Adrenal gland (tissue), 12 donors: ENCODE results near the gene TM7SF3. TPM values are rescaled to one million over a fixed set of nuclear protein-coding genes. Genes with fewer than 3 reads are reported as not detected.
A peak's percentile ranks its signal among the peaks of the same experiment; 100 is the strongest.

Experiments
- DNase-seq, 7 donors: peaks; one replicate each; pipeline ENCODE4 v3.0.0-alpha.2; 2019 to 2020
- H3K27ac ChIP-seq, 5 donors: fragments of 200-600 bp; sonication (generic) in 4 of 5; 1 replicate in 3 of 5; 2 replicates in 2 of 5; pipeline versions ENCODE4 v1.5.1 to v1.8.0; 2016 to 2020; ENCODE audit warnings: mild to moderate bottlenecking in 1 of 5
- H3K27me3 ChIP-seq: fragments of 200-600 bp; 2 replicates; pipeline ENCODE4 v1.8.0; 2021
- H3K36me3 ChIP-seq, 2 donors: fragments of 200-600 bp; replicated peaks in 1 of 2; 1 replicate in 1 of 2; 2 replicates in 1 of 2; pipeline versions ENCODE4 v1.5.1 to v1.8.0; 2018 to 2022
- H3K4me1 ChIP-seq, 2 donors: fragments of 200-600 bp; replicated peaks in 1 of 2; 1 replicate in 1 of 2; 2 replicates in 1 of 2; pipeline versions ENCODE4 v1.5.1 to v1.8.0; 2018 to 2021
- H3K4me3 ChIP-seq, 4 donors: fragments of 200-600 bp; sonication (generic) in 3 of 4; one replicate each; pipeline ENCODE4 v1.5.1; 2016 to 2018
- H3K9me3 ChIP-seq, 3 donors: fragments of 200-600 bp; sonication (generic) in 1 of 3; replicated peaks in 1 of 3; 1 replicate in 2 of 3; 2 replicates in 1 of 3; pipeline versions ENCODE4 v1.5.1 to v1.8.0; 2016 to 2021
- POLR2A ChIP-seq, 2 donors: fragments of 450-650 bp; IDR thresholded peaks; one replicate each; pipeline ENCODE4 v1.6.1; 2017; ENCODE audit warnings: antibody characterized with exemption in 2 of 2, mild to moderate bottlenecking in 2 of 2, moderate library complexity in 1 of 2
- WGBS, 4 donors: extraction: QIAGEN DNeasy Blood & Tissue Kit in 2 of 4; methylation state at CpG; one replicate each; pipeline versions ENCODE4 v1.1.5 to v1.1.7; 2013 to 2017; 5-methylcytosine and 5-hydroxymethylcytosine counted together
- intact Hi-C, 2 donors: fragments of 100-400 bp; cut with DNase I; formaldehyde crosslinking; loops; one replicate each; pipeline versions ENCODE4 v1.14.1 to v1.15.0; 2022 to 2023
- polyA plus RNA-seq, 3 donors: library from polyadenylated mRNA; stranded (reverse); fragments of 200-250 nt in 2 of 3; fragments of 350-450 nt in 1 of 3; fragmentation: Illumina TruSeq in 1 of 3; extraction: RNeasy Lipid Tissue Mini Kit (QIAGEN cat#74804) in 1 of 3; gene quantifications; one replicate each; pipeline ENCODE4 v1.2.3, GENCODE V29; 2013 to 2014
- total RNA-seq, 9 donors: library from RNA; depleted of rRNA in 4 of 9; stranded (reverse); fragments of >200 nt in 4 of 9; fragments of 120-200 nt in 1 of 9; fragmentation: NEBNext Ultra II Directional in 1 of 9; extraction: Animal tissue kit (Norgen Biotek cat#: 25700) in 1 of 9; gene quantifications; one replicate each; pipeline versions ENCODE4 v1.1.0 to v1.2.4, GENCODE V29; 2013 to 2023
- TF ChIP-seq, protein P1 (sequence below), 6 experiments: fragments of 450-650 bp in 4 of 6; fragments of 200-600 bp in 2 of 6; sonication (generic) in 1 of 6; IDR thresholded peaks; 1 replicate in 5 of 6; 2 replicates in 1 of 6; pipeline versions ENCODE4 v1.5.1 to v1.8.0; 2016 to 2021; ENCODE audit warnings: antibody characterized with exemption in 6 of 6, mild to moderate bottlenecking in 2 of 6, moderate library complexity in 1 of 6
- donor health status: healthy with polysubstance abuse.
- donor health status: Bipolar disorder and iron deficiency.
- donor health status: DM: yes; HTN: yes; CAD: no.
- donor health status: DM: no; HTN: no; CAD: no.
- donor health status: DM: no; HTN: no; CAD: no.
- donor health status: DM: yes; HTN: yes; CAD: no.

The TM7SF3 gene
- total and polyA plus RNA-seq, 12 donors = 12.3 to 197 (median 68.1) TPM

DNA sequence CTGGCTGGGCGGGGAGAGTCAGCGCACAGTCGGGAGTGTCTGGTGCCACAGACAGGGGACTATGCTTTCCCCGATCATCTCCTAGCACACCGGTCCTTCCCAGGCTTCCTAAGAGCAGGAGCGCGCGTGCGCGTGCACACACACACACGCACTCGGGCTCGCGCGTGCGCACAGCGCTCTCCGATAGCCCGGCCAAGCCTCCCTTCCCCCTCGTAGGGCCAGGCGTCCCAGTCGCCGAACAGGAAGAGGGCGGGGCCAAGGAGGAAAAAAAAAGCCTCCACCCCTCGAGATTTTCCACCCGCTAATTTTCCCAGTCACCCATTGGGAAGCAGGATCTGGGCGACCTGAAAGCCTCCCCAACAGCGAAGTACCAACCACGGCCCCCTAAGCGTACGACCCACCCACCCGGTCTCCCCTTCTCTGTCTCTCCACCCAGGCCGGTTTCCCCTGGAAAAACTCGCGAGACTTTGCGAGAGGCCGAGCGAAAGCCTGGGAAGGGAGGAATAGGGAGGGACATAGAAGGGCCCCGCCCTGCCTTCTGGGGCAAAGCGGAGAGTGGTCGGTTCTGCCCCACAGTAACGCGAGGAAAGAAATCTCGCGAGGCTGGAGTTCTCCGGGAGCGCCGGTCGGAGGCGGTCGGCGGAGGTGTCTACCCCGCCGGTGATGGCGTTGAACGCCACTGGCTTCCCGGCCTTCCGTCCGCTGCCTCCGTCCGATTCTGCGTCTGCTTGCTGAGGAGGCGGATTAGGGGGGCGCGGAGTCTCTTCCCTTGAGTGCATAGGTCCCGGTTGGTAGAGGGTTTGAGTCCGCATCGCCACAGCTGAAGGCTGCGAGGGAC lies 76.1 kb downstream of the TM7SF3 start, which contains the start of the genes FGFR1OP2 and INTS13:
FGFR1OP2 (plus strand) TSS at position 608 of the 838 bp plus-strand sequence. CDS start 15,689 bp downstream, outside the sequence.
INTS13 (minus strand) TSS at position 119 of the 838 bp plus-strand sequence. CDS start 1,178 bp downstream, outside the sequence.
- 0 to 2% (median 1%) methylated on average over 9 to 69 of the region's 69 CpGs for WGBS, 4 donors
- H3K27me3 ChIP-seq = no peaks in the 10 kb centered on the region
- peaks cover 15 to 60% of the 10 kb centered on the region in 2 donors for H3K4me1 ChIP-seq
- peak; percentile 97 to 98 for TF ChIP-seq POLR2A (IDR thresholded peaks at IDR 0.05)
- TF ChIP-seq, protein P1, sequence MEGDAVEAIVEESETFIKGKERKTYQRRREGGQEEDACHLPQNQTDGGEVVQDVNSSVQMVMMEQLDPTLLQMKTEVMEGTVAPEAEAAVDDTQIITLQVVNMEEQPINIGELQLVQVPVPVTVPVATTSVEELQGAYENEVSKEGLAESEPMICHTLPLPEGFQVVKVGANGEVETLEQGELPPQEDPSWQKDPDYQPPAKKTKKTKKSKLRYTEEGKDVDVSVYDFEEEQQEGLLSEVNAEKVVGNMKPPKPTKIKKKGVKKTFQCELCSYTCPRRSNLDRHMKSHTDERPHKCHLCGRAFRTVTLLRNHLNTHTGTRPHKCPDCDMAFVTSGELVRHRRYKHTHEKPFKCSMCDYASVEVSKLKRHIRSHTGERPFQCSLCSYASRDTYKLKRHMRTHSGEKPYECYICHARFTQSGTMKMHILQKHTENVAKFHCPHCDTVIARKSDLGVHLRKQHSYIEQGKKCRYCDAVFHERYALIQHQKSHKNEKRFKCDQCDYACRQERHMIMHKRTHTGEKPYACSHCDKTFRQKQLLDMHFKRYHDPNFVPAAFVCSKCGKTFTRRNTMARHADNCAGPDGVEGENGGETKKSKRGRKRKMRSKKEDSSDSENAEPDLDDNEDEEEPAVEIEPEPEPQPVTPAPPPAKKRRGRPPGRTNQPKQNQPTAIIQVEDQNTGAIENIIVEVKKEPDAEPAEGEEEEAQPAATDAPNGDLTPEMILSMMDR (IDR thresholded peaks at IDR 0.05) = no peak
- no peaks in the 10 kb centered on the region for H3K9me3 ChIP-seq
- H3K4me3 ChIP-seq = peak within 1 kb of the TSS; percentile 36 to 94 (median 84)
- DNase-seq = peak; percentile 99 to 100 (median 99)
- H3K36me3 ChIP-seq = no peaks in the 10 kb centered on the region
- H3K27ac ChIP-seq = peak within 1 kb of the TSS; percentile 87 to 97 (median 94)
- intact Hi-C loops = loop anchor here in 1 of 2 donors (10.0 kb wide), 1 partner anchor 77 kb away; the partner anchor contains the start of gene TM7SF3

DNA sequence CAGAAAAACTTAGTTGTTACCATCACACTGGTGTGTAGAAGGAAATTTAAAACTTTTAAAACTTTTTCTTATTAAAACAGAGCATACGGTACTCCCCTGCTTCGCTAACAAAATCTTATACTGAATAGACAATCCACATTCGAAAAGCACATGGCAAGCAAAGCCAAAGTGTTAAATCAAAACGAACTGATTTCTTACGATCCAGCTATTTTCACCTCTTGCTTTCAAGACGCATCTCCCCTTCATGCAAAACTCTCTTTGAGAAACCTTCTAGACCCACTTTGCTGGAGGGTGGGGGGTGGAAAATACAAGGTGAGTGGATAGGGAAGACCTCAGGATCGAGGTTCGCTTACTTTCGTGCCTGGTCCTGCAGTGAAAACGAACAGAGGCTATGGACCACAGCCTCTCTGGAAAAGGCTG lies 76.7 kb downstream of the TM7SF3 start:
- Histone ChIP-seq H3K36me3 (no peaks in the 10 kb centered on the region), H3K4me3 (peak overlapping the region; percentile 36 to 94 (median 84)), H3K27ac (peak overlapping the region; percentile 23 to 97 (median 94)), H3K27me3 (no peaks in the 10 kb centered on the region), H3K9me3 (no peaks in the 10 kb centered on the region), H3K4me1 (peaks cover 13 to 53% of the 10 kb centered on the region in 2 donors)
- no peak for DNase-seq
- 0% methylated on average over 8 to 10 of the region's 10 CpGs for WGBS, 4 donors
- intact Hi-C loops = loop anchor here in 1 of 2 donors (10.0 kb wide), 1 partner anchor 77 kb away; the partner anchor contains the start of gene TM7SF3
- no peak for TF ChIP-seq POLR2A (IDR thresholded peaks at IDR 0.05)
- TF ChIP-seq, protein P1 (IDR thresholded peaks at IDR 0.05) = no peak

DNA sequence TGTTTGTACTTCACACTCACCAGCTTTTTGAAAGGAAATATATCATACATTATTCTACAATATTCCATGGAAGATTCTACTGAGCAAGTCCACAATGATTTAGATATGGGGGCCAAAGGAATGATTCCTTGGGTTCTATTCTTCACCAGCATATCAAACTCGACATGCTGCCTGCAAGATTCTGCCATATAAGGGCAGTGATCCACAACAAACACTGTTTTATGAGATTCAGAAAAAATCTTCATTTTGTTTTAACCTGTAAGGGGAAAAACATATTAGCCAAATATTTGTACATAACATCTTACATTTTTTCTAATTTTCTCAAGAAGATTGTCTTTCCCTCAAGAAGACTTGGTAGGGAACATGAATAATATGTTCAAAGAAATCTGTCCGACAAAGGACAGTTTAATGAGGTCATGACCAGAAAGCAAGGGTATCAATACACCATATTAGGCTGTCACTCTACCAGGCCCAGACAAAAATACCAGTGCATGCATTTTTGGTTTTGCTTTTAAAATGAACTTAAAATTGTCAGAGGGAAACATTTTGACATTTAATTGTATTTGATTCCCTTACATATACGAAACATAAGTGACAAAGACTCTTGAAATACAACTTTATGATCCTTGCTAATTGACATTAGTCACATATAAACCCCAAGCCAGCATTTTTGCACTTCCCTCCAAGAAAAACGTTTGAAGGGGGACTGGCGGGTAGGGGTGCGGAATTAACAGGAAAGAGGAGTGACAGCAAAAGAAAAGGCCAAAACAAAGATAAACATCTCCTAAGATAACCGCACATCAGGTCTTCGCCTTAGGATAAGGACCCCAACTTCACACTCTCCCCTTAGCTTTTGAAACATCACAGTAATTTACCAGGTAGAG lies 77.4 kb downstream of the TM7SF3 start:
- H3K27me3 ChIP-seq = no peaks in the 10 kb centered on the region
- no peak for DNase-seq
- TF ChIP-seq, protein P1 (IDR thresholded peaks at IDR 0.05) = no peak
- no peak for TF ChIP-seq POLR2A (IDR thresholded peaks at IDR 0.05)
- H3K4me1 ChIP-seq = peaks cover 13 to 47% of the 10 kb centered on the region in 2 donors
- intact Hi-C loops = loop anchor here in 1 of 2 donors (10.0 kb wide), 1 partner anchor 78 kb away; the partner anchor contains the start of gene TM7SF3
- no peaks in the 10 kb centered on the region for H3K36me3 ChIP-seq
- H3K9me3 ChIP-seq = no peaks in the 10 kb centered on the region
- 5 to 7% (median 7%) methylated on average over 8 of the region's 8 CpGs for WGBS, 4 donors
- H3K4me3 ChIP-seq = peak overlapping the region in 2 of 4 donors; percentile 84
- H3K27ac ChIP-seq = peak overlapping the region in 4 of 5 donors; percentile 87 to 97 (median 95)
